ENCODE measurements around the gene PTPRC.

DNA sequence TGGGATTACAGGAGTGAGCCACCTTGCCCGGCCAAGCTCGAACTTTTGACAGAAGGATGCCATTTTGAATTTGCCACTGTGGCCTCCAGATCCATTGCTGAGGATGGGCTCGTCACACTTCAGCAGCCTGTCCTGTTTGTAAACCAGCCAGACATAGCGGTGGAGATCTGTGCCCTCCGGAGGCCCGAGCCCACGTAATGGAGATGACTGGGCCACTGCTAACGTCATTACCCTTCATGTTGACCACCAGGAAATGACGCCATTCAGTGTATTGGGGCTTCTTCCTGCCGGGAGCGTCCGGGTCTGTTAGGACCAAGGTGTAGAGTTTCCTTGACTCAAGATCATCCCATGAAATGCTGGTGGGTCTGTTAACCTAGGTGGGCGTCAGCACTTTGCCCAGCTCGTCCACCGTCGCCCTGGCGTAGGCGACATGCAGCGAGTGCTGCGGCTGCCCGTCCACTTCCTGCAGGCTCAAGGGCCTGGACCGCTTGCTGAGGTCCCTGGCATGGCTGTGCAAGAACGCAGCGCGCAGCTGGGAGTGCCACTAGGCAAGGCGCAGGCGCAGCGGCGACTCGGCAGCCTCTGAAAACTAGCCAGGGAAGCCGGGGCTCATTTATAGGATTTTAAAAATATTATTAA, 40.8 kb downstream of the PTPRC start:
- TF ChIP-seq, protein P1, sequence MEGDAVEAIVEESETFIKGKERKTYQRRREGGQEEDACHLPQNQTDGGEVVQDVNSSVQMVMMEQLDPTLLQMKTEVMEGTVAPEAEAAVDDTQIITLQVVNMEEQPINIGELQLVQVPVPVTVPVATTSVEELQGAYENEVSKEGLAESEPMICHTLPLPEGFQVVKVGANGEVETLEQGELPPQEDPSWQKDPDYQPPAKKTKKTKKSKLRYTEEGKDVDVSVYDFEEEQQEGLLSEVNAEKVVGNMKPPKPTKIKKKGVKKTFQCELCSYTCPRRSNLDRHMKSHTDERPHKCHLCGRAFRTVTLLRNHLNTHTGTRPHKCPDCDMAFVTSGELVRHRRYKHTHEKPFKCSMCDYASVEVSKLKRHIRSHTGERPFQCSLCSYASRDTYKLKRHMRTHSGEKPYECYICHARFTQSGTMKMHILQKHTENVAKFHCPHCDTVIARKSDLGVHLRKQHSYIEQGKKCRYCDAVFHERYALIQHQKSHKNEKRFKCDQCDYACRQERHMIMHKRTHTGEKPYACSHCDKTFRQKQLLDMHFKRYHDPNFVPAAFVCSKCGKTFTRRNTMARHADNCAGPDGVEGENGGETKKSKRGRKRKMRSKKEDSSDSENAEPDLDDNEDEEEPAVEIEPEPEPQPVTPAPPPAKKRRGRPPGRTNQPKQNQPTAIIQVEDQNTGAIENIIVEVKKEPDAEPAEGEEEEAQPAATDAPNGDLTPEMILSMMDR (IDR thresholded peaks at IDR 0.05; ENCODE audit: low read depth, low read length): no peak
- TF ChIP-seq, protein P2, sequence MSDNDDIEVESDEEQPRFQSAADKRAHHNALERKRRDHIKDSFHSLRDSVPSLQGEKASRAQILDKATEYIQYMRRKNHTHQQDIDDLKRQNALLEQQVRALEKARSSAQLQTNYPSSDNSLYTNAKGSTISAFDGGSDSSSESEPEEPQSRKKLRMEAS (IDR thresholded peaks at IDR 0.05; ENCODE audit: low read depth, low read length): no peak
- TF ChIP-seq POLR2A (IDR thresholded peaks at IDR 0.05; ENCODE audit: extremely low read depth, insufficient read length): no peak

Measured in NB4 (cell line).